ENCODE results near the gene ZNF536. TPM values are rescaled to one million over a fixed set of nuclear protein-coding genes. Genes with fewer than 3 reads are reported as not detected.

Gene ZNF536
- total RNA-seq, 1 experiment from 2014 or later = not detected

- no TSS peak for BruUV-seq (replicated peaks)
Observed at GRCh38 chr19:30471441-30471840, 99.3 kb downstream of the ZNF536 start.

GRCh38 chr19:30473334-30473867 lies 101.2 kb downstream of the ZNF536 start:
- no peak for DNase-seq
- POLR2A ChIA-PET (ENCODE audit: unreplicated experiment) = no interaction called here
- intact Hi-C loops (cut with micrococcal nuclease; ENCODE audit: unreplicated experiment) = no loop called here
- TF ChIP-seq EZH2 (IDR thresholded peaks at IDR 0.05; ENCODE audit: low read depth) (no peak), CTCF (conservative IDR thresholded peaks at IDR 0.05) (no peak)
- no peak overlapping the region for H3K27ac ChIP-seq
- CTCF ChIA-PET = interaction anchor here (0.7 kb wide), 1 partner anchor 279 kb away, joined by 6 read pairs; no protein-coding TSS in a partner anchor
- no peaks in the 10 kb centered on the region for H3K79me2 ChIP-seq (ENCODE audit: low read depth)
- no peaks in the 10 kb centered on the region for H3K9me2 ChIP-seq (ENCODE audit: insufficient read depth)
- no peak overlapping the region for H2AFZ ChIP-seq
- H3K27me3 ChIP-seq (ENCODE audit: insufficient read depth, low read depth) = peaks cover 83% of the 10 kb centered on the region
- H3K9me3 ChIP-seq (ENCODE audit: insufficient read depth, low read depth) = no peaks in the 10 kb centered on the region
- H4K20me1 ChIP-seq (ENCODE audit: insufficient read depth) = no peaks in the 10 kb centered on the region
- H3K4me3 ChIP-seq = no peak overlapping the region
- no peaks in the 10 kb centered on the region for H3K36me3 ChIP-seq (ENCODE audit: low read depth)
- no peaks in the 10 kb centered on the region for H3F3A ChIP-seq (ENCODE audit: insufficient read depth, low read depth)
- no peak overlapping the region for H3K4me2 ChIP-seq
- H3K4me1 ChIP-seq (replicated peaks; ENCODE audit: insufficient read depth) = no peaks in the 10 kb centered on the region
- no TSS peak for BruUV-seq (replicated peaks)

More at GRCh38 chr19:30471441-30471840, 99.3 kb downstream of the ZNF536 start:
- intact Hi-C loops (cut with micrococcal nuclease; ENCODE audit: unreplicated experiment) = no loop called here
- Histone ChIP-seq H3K4me3 (no peak overlapping the region), H3K4me2 (no peak overlapping the region), H3K9me2 (ENCODE audit: insufficient read depth) (no peaks in the 10 kb centered on the region), H3K27me3 (ENCODE audit: insufficient read depth, low read depth) (peaks cover 79% of the 10 kb centered on the region), H3K9me3 (ENCODE audit: insufficient read depth, low read depth) (no peaks in the 10 kb centered on the region), H3K4me1 (replicated peaks; ENCODE audit: insufficient read depth) (no peaks in the 10 kb centered on the region), H2AFZ (no peak overlapping the region), H3F3A (ENCODE audit: insufficient read depth, low read depth) (no peaks in the 10 kb centered on the region), H3K79me2 (ENCODE audit: low read depth) (no peaks in the 10 kb centered on the region), H4K20me1 (ENCODE audit: insufficient read depth) (no peaks in the 10 kb centered on the region), H3K27ac (no peak overlapping the region), H3K36me3 (ENCODE audit: low read depth) (no peaks in the 10 kb centered on the region)
- TF ChIP-seq CTCF (conservative IDR thresholded peaks at IDR 0.05) (no peak), EZH2 (IDR thresholded peaks at IDR 0.05; ENCODE audit: low read depth) (no peak)
- CTCF ChIA-PET = no interaction called here
- POLR2A ChIA-PET (ENCODE audit: unreplicated experiment) = no interaction called here
- DNase-seq = no peak

- CTCF ChIA-PET = no interaction called here
- Histone ChIP-seq H2AFZ (no peak overlapping the region), H3K9me3 (ENCODE audit: insufficient read depth, low read depth) (no peaks in the 10 kb centered on the region), H3K4me2 (no peak overlapping the region), H3K36me3 (ENCODE audit: low read depth) (no peaks in the 10 kb centered on the region), H3K4me3 (no peak overlapping the region), H3F3A (ENCODE audit: insufficient read depth, low read depth) (no peaks in the 10 kb centered on the region), H3K27me3 (ENCODE audit: insufficient read depth, low read depth) (peaks cover 75% of the 10 kb centered on the region), H3K79me2 (ENCODE audit: low read depth) (no peaks in the 10 kb centered on the region), H3K4me1 (replicated peaks; ENCODE audit: insufficient read depth) (no peaks in the 10 kb centered on the region), H4K20me1 (ENCODE audit: insufficient read depth) (no peaks in the 10 kb centered on the region), H3K9me2 (ENCODE audit: insufficient read depth) (no peaks in the 10 kb centered on the region), H3K27ac (no peak overlapping the region)
- TF ChIP-seq CTCF (conservative IDR thresholded peaks at IDR 0.05) (no peak), EZH2 (IDR thresholded peaks at IDR 0.05; ENCODE audit: low read depth) (no peak)
- DNase-seq = no peak
- POLR2A ChIA-PET (ENCODE audit: unreplicated experiment) = no interaction called here
- intact Hi-C loops (cut with micrococcal nuclease; ENCODE audit: unreplicated experiment) = no loop called here
- no TSS peak for BruUV-seq (replicated peaks)
Observed at GRCh38 chr19:30476997-30477396, 104.8 kb downstream of the ZNF536 start.
